GM18519 (cell line): ENCODE results near the gene CORIN.

Experiments used
- ATAC-seq: cut with Tn5 transposase; IDR thresholded peaks from one replicate; pipeline ENCODE4 v1.9.1; 2021; ENCODE audit warnings: mild to moderate bottlenecking, moderate library complexity; ENCODE audit not compliant: unreplicated experiment, low FRiP score

CORIN gene

DNA sequence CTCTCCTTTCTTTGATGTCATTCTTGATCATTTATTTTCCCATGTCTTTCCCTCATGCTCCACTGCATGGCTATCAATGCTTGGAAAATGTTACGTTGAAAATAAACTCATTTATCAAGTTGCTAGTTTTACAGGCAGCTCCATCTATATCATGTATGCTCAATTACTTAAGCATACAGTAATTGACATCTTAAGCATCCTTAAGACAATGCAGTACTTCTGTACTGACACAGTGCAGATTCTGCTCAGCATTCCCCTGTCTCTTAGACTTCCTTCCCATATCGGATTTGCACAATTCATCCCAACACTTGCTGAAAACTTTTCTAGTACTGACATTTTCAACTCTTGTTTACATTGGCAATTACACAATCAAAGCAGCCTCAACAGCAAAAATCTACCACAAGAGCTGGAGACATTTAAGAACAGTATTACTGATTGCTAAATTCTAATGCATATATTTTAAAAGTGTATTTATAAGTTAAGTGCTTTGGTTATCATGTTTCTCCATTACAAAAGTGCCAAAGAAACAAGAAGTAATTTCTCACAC lies 187.2 kb downstream of the CORIN start:
- no peak for ATAC-seq

GRCh38 chr4:47647544-47647943 lies 190.3 kb downstream of the CORIN start:
- ATAC-seq: no peak

DNA sequence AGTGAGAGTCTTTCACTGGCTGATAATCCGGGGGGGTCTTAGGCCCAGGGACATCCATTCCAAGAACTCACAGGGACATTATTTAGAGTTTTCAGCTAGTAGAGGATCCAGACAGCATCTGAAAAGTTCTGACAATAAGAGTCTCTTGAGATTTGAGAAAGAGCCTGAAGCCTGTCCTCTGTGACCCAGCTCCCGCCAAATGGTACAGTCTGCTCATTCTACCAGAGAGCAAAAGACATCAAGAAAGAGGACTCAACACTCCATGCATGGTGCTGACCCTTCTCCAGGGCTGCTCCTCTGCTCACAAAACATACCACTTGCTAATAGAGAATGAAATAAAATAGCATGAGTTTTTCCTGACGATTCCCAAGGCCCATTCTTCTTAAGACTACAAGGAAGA lies 190.8 kb downstream of the CORIN start:
- ATAC-seq: no peak

DNA sequence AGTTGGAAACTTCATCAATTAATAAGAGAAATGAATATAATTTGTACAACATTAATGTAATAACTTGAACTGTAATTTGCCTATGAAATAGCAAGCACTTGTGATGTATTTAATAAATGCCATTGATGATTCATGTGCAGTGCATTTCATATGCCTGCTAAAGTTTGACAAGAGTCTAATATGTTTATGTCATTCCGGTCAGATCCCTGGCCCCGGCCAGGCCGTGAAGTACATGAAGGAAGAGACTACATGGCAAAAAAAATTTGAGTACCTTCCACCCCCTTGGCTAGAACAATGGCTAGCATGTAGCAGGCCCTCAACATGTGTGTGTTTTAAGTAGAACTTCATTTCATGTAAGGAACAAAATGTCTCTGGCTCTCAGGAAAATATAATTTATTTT lies 191.5 kb downstream of the CORIN start:
- no peak for ATAC-seq

DNA sequence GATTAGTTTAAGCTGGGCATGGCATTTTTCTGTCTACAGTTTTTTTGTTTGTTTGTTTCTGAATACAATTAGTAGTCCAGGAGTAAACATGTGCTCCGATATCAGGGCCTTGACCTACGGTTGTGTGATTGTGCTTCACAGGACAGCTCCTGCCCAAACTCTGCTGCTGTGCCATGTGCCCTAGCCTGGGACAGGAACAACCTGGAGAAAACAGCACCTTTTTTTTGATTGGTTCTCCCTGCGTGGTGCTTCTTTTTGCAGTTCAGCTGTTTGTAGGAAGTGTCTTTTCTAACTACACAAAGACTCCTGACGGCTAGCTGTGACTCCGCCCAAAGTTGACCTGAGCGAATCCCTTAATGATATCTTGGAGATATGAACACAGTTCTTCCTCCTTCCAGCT lies 194.0 kb downstream of the CORIN start:
- no peak for ATAC-seq

DNA sequence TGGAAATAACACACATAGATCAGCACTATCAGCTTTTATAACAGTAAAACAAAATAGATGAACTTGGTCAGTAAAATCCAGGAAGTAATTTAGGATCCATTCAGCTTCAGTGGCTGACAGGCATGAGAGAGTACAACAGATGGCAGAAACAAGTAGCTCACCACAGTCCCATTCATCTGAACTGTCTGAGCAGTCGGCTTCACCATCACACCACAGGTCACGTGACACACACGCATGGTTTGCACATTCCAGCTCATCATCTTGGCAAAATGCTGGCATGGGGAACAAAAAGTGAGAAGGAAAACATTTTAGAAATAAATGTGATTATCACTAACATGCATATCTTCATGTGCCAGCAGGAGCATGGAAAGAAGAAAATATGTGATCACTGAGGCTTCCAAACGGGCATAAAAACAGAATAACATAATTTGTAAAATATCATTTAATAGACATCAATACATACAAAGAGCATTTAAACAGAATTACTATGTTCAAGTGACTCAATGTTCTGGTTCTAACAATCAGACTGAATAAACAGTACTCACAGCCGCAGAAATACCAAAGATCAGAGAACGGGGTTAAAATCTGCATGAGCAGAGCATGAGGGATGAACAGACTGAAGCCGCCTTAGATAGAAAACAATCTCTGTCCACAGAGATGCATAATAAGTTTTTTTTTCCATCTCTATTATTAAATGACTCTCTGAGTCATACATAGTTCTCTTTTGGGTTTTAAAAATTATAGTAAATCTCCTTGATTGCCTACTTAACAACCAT lies 194.7 kb downstream of the CORIN start:
- ATAC-seq: no peak

DNA sequence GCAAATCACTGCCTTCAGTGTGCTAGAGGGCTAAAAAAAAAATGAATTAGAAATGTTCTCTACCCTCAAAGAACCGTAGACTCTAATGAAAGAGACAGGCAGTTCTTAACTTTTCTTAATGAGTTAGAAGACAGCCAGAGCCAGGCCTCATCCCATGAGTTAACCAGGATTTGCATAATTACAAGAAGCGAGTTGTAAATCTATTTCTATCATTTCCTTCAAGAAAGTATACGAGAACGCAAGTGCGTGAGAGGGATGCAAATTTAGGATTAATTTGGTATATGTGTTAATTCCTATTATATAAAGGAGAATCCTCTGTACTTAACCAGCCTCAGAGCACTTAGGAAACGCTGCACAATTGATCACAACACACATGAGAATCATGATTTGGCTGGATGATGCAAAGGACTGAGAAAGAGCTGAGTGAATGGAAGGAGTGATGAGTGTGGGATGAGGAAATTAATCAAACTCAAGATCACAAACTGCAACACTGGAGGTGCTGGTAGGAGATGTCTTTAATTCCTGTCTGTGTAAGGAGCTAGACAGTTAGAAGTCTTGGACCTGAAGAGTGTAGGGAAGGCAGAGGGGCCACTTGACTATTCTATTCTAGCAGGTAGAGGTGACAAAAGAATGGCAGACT lies 195.6 kb downstream of the CORIN start:
- ATAC-seq: no peak

DNA sequence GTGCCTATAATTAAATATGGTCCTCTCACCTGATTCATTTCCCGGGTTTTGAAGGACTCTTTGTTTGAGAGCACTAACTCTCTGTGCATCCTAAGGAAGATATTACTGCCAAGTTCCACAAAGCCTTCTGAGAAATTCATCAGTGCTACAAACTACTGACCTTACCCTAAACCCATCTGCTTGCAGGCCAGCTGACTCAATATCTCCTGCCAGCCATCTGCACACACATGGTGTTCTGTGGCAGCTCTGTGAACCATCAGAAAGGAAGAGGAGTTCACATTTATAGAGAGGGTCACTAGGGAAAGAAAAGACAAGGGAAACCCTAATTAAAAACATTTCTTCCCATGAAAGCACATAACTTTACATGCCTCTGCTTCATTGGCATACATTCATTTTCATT lies 196.1 kb downstream of the CORIN start:
- no peak for ATAC-seq

GRCh38 chr4:47640911-47641310 lies 197.0 kb downstream of the CORIN start:
- ATAC-seq: no peak

GRCh38 chr4:47639531-47639930 lies 198.3 kb downstream of the CORIN start:
- no peak for ATAC-seq

DNA sequence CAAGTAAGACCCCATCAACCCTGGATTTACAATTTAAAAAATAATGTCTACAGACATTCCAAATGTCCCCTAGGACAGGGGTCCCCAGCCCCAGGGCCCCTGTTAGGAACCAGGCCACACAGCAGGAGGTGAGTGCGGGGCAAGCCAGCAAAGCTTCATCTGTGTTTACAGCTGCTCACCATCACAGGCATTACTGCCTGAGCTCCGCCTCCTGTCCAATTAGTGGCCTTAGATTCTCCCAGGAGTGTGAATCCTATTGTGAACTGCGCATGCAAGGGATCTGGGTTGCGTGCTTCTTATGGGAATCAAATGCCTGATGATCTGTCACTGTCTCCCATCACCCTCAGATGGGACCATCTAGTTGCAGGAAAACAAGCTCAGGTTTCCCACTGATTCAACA lies 206.7 kb downstream of the CORIN start:
- ATAC-seq: no peak

DNA sequence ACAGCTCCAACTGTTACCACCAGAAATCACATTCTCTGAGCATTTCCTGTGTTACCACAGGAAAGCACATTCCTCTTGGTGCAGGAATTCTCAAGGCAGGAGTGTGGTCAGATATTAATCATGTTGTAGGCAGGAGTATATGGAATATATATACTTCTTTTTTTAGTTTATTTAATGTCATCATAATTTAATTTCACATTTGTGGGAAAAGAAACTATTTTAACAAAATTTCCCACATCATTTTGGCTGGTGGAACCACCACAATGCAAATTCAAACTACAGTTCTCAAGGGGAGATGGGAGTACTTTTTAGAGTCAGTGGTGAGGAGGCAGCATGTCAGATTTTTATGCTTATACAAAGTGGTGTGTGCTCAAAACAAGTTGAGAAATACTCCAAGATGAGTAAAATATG lies 213.8 kb downstream of the CORIN start:
- no peak for ATAC-seq

DNA sequence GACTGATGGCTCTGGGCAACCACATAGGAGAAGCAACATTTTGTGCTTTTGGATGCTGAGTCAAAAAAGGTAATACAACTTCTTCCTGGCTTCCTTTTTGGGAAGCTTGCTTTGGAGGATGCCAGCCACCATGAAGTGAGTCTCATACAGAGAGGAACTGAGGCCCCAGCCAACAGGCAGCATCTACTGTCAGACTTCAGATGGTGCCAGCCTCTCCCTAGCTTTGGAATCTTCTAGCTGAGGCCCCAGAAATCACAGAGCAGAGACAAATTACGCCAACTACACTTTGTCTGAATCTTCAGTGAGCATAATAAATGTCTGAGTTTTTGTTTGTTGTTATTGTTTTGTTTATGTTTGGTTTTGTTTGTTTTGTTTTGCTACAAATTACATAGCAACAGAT lies 216.7 kb downstream of the CORIN start:
- ATAC-seq: no peak

- ATAC-seq: no peak
Observed at GRCh38 chr4:47619691-47620090, 218.2 kb downstream of the CORIN start.

DNA sequence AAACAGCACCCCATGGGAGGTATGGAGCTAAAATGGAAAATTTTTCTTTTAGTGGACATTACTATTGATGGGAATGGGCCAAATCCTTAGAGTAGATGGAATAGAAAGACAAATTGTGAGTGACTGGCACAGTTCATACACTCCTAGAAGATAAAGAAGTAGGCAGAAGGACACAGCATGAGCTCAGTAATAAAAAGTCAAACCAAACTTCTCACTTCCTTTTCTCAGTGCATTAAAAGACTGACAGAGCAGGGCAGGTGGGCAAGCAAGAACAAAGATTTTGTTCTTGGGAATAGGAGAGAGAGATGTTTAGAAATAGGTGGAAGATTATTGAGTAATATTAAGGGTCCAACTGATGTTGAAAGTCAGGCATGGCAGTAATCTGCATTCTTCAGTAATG lies 220.3 kb downstream of the CORIN start:
- peak; percentile 79 for ATAC-seq

DNA sequence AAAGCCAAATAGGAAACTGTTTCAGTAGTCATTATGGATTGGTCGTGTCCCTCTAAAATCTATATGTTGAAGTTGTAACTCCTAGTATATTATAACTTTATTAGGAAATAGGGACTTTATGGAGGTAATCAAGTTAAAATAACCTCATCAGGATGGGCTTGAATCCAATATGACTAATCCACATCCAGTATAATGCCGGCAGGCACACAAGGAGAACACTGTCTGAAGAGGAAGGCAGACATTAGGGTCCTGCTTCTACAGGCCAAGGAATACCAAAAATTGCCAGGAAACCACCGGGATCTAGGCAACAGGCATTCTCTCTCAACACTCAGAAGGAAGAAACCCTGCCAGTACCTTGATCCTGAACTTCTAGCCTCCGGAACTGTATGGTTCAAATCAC lies 222.5 kb downstream of the CORIN start:
- no peak for ATAC-seq

GRCh38 chr4:47612116-47613023 lies 225.5 kb downstream of the CORIN start:
- ATAC-seq: no peak

DNA sequence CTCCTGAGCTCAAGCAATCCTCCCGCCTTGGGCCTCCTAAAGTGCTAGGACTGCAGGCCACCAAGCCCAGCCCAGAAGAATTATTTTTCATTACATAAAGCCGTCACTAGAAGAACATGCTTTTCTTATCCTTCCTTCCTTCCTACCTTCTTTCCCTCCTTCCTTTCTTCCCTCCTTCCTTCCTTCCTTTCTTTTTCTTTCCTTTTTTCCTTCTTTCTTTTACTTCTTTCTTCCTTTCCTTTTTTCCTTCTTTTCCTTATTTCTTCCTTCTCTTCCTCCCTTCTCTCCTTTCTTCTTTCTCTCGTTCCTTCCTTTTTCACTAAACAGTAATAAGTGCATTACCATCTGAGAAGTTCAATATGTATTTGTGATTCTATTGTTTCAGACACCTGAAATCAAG lies 231.4 kb downstream of the CORIN start:
- no peak for ATAC-seq

- ATAC-seq: no peak
Observed at GRCh38 chr4:47598896-47599295, 239.0 kb downstream of the CORIN start.

DNA sequence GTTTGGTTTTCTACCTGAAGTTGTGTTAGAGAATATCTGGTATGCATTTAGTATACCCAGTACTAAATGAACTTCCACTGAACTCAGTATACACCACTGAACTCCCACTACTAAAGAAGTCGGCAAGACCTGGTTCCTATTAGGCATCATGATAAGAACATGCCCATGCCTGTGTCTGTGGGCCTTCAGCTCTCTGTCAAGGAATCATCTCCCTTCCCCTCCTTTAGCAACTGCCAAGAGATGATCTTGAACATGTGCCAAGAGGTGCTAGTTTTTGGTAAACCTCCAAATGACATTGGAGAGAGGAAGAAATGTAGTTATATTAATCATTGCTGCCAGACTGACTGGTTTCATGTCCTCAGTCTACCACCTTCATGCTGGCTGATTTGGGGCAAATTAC lies 239.5 kb downstream of the CORIN start:
- ATAC-seq: no peak

- no peak for ATAC-seq
Observed at GRCh38 chr4:47597696-47598095, 240.2 kb downstream of the CORIN start.
